GM23338 (cell line): Measurements from ENCODE around the gene ILK. TPM values are rescaled to one million over a fixed set of nuclear protein-coding genes. Genes with fewer than 3 reads are reported as not detected.

Source experiments
- ATAC-seq: fragments of 200-7000 bp; cut with Tn5 transposase; 3 replicates; pipeline ENCODE4 v1.9.1; 2020
- DNase-seq: peaks from one replicate; pipeline ENCODE4 v3.0.0-alpha.2; 2015; ENCODE audit warnings: low spot score
- H2AFZ ChIP-seq: fragments of 200-600 bp; sonication (generic); 2 replicates; pipeline ENCODE4 v1.8.0; 2016; ENCODE audit warnings: antibody characterized with exemption, mild to moderate bottlenecking, moderate library complexity
- H3F3A ChIP-seq: fragments of 200-600 bp; sonication (generic); replicated peaks from 2 replicates; pipeline ENCODE4 v1.8.0; 2017; ENCODE audit warnings: antibody characterized with exemption, mixed run types, low read depth
- H3K27ac ChIP-seq: fragments of 200-600 bp; sonication (generic); 2 replicates; pipeline ENCODE4 v1.6.1; 2016; ENCODE audit warnings: low read depth
- H3K27me3 ChIP-seq: fragments of 200-600 bp; sonication (generic); 2 replicates; pipeline ENCODE4 v1.8.0; 2016; ENCODE audit warnings: mild to moderate bottlenecking, mixed run types, moderate library complexity; ENCODE audit not compliant: insufficient read depth
- H3K36me3 ChIP-seq: fragments of 200-600 bp; sonication (generic); 2 replicates; pipeline ENCODE4 v1.8.0; 2016; ENCODE audit warnings: mild to moderate bottlenecking; ENCODE audit not compliant: insufficient read depth
- H3K4me1 ChIP-seq: fragments of 200-600 bp; sonication (generic); 2 replicates; pipeline ENCODE4 v1.8.0; 2016; ENCODE audit warnings: mild to moderate bottlenecking, moderate library complexity; ENCODE audit not compliant: insufficient read depth
- H3K4me2 ChIP-seq: fragments of 200-600 bp; sonication (generic); 2 replicates; pipeline ENCODE4 v1.7.1; 2017; ENCODE audit warnings: mixed run types
- H3K4me3 ChIP-seq: fragments of 200-600 bp; sonication (generic); 2 replicates; pipeline ENCODE4 v1.6.1; 2016; ENCODE audit warnings: mixed run types
- H3K79me2 ChIP-seq: fragments of 200-600 bp; sonication (generic); replicated peaks from 2 replicates; pipeline ENCODE4 v1.8.0; 2017; ENCODE audit warnings: mild to moderate bottlenecking; ENCODE audit not compliant: insufficient read depth
- H3K9me2 ChIP-seq: fragments of 200-600 bp; sonication (generic); 2 replicates; pipeline ENCODE4 v1.8.0; 2017; ENCODE audit not compliant: insufficient read depth
- H4K20me1 ChIP-seq: fragments of 200-600 bp; sonication (generic); replicated peaks from 2 replicates; pipeline ENCODE4 v1.8.0; 2017; ENCODE audit warnings: mild to moderate bottlenecking; ENCODE audit not compliant: insufficient read depth
- H3K27ac Mint-ChIP-seq: 2 replicates; pipeline ENCODE4 v1.8.0; 2020; ENCODE audit warnings: inconsistent platforms, mild to moderate bottlenecking, moderate library complexity, mixed read lengths
- H3K27me3 Mint-ChIP-seq: 3 replicates; pipeline ENCODE4 v1.8.0; 2022; ENCODE audit warnings: low read depth, mild to moderate bottlenecking, moderate library complexity, mixed read lengths, inconsistent platforms; ENCODE audit not compliant: insufficient read depth, poor library complexity
- H3K36me3 Mint-ChIP-seq: 3 replicates; pipeline ENCODE4 v1.8.0; 2021; ENCODE audit warnings: low read depth, mild to moderate bottlenecking, inconsistent platforms, moderate library complexity, mixed read lengths
- H3K4me1 Mint-ChIP-seq: 3 replicates; pipeline ENCODE4 v1.8.0; 2020; ENCODE audit warnings: mild to moderate bottlenecking, inconsistent platforms, mixed read lengths
- H3K4me3 Mint-ChIP-seq: 3 replicates; pipeline ENCODE4 v1.8.0; 2021; ENCODE audit warnings: moderate library complexity, mild to moderate bottlenecking, inconsistent platforms, mixed read lengths
- H3K9me3 Mint-ChIP-seq: 3 replicates; pipeline ENCODE4 v1.8.0; 2020; ENCODE audit warnings: moderate library complexity, mild to moderate bottlenecking, inconsistent platforms, mixed read lengths
- CREB1 ChIP-seq: fragments of 250-450 bp; sonication (Bioruptor Pico); IDR thresholded peaks from 2 replicates; pipeline ENCODE4 v1.5.0; 2020; ENCODE audit warnings: low read depth, mild to moderate bottlenecking, moderate library complexity
- CTCF ChIP-seq, 2 experiments: fragments of 200-600 bp in 1 of 2; sonication (generic) in 1 of 2; conservative IDR thresholded peaks; 2 replicates each; pipeline versions ENCODE4 v1.5.1 to v1.6.1; 2016 to 2017; ENCODE audit warnings: antibody characterized with exemption in 2 of 2, low read depth in 2 of 2, mild to moderate bottlenecking in 2 of 2, moderate library complexity in 1 of 2
- EZH2 ChIP-seq: fragments of 200-600 bp; sonication (generic); IDR thresholded peaks from one replicate; pipeline ENCODE4 v1.8.0; 2017; ENCODE audit warnings: antibody characterized with exemption, mild to moderate bottlenecking, low read depth; ENCODE audit not compliant: unreplicated experiment
- EZH2phosphoT487 ChIP-seq: fragments of 200-600 bp; sonication (generic); IDR thresholded peaks from one replicate; pipeline ENCODE4 v1.8.1; 2018; ENCODE audit warnings: antibody characterized with exemption; ENCODE audit not compliant: unreplicated experiment
- JUNB ChIP-seq: IDR thresholded peaks from one replicate; pipeline ENCODE4 v1.6.1; 2016; ENCODE audit warnings: antibody characterized with exemption; ENCODE audit not compliant: unreplicated experiment
- NANOG ChIP-seq: IDR thresholded peaks from 2 replicates; pipeline ENCODE4 v1.6.1; 2016; ENCODE audit warnings: antibody characterized with exemption, borderline replicate concordance
- POLR2AphosphoS5 ChIP-seq: IDR thresholded peaks from 2 replicates; pipeline ENCODE4 v1.6.1; 2016; ENCODE audit warnings: antibody characterized with exemption, low read depth
- STAT1 ChIP-seq: IDR thresholded peaks from one replicate; pipeline ENCODE4 v1.6.1; 2016; ENCODE audit warnings: antibody characterized with exemption; ENCODE audit not compliant: unreplicated experiment
- ZNF114 ChIP-seq: fragments of 250-450 bp; sonication (Bioruptor Pico); IDR thresholded peaks from 2 replicates; pipeline ENCODE4 v1.5.0; 2020; ENCODE audit warnings: mild to moderate bottlenecking, moderate library complexity
- ZNF331 ChIP-seq: fragments of 250-450 bp; sonication (Bioruptor Pico); IDR thresholded peaks from 2 replicates; pipeline ENCODE4 v1.5.0; 2020; ENCODE audit warnings: low read depth, mild to moderate bottlenecking, moderate library complexity
- polyA plus RNA-seq: library from polyadenylated mRNA; unstranded; fragments of >200 nt; fragmentation: Nextera tagmentation; extraction: Ambion mirVana; gene quantifications from 2 replicates; pipeline ENCODE4 v1.2.1, GENCODE V29; 2016
- total RNA-seq: library from RNA; depleted of rRNA; stranded (reverse); fragments of >200 nt; shearing (Covaris generic); gene quantifications from 2 replicates; pipeline ENCODE4 v1.2.3, GENCODE V29; 2014
- TF ChIP-seq, protein P1 (sequence below): IDR thresholded peaks from 2 replicates; pipeline ENCODE4 v1.6.1; 2016; ENCODE audit warnings: antibody characterized with exemption
- TF ChIP-seq, protein P2 (sequence below): fragments of 250-450 bp; sonication (Bioruptor Pico); IDR thresholded peaks from 2 replicates; pipeline ENCODE4 v1.5.0; 2020; ENCODE audit warnings: mild to moderate bottlenecking, moderate library complexity
- TF ChIP-seq, protein P3 (sequence below): IDR thresholded peaks from one replicate; pipeline ENCODE4 v1.6.1; 2018; ENCODE audit warnings: antibody characterized with exemption; ENCODE audit not compliant: unreplicated experiment

ILK gene
- total and polyA plus RNA-seq, 2 experiments from 2014 or later = 62.6 to 91.0 TPM

- no peak overlapping the region for H2AFZ ChIP-seq
- Mint-ChIP-seq H3K27me3 (peaks cover 10% of the 10 kb centered on the region), H3K4me1 (peaks cover 5% of the 10 kb centered on the region), H3K27ac (no peak overlapping the region), H3K36me3 (peaks cover 9% of the 10 kb centered on the region), H3K4me3 (no peak overlapping the region; the same call in 2 of the 3 replicates), H3K9me3 (no peaks in the 10 kb centered on the region)
- no peak overlapping the region for H3K27ac ChIP-seq
- peaks cover 19% of the 10 kb centered on the region for H3K4me1 ChIP-seq
- TF ChIP-seq ZNF114 (CRISPR knock-in tag) (no peak), CTCF (conservative IDR thresholded peaks at IDR 0.05; ENCODE audit: low read depth in 2 of 2) (no peak), CREB1 (no peak), STAT1 (no peak), EZH2phosphoT487 (no peak), JUNB (no peak), ZNF331 (CRISPR knock-in tag) (no peak), POLR2AphosphoS5 (no peak), NANOG (no peak), EZH2 (no peak)
- TF ChIP-seq, protein P1, sequence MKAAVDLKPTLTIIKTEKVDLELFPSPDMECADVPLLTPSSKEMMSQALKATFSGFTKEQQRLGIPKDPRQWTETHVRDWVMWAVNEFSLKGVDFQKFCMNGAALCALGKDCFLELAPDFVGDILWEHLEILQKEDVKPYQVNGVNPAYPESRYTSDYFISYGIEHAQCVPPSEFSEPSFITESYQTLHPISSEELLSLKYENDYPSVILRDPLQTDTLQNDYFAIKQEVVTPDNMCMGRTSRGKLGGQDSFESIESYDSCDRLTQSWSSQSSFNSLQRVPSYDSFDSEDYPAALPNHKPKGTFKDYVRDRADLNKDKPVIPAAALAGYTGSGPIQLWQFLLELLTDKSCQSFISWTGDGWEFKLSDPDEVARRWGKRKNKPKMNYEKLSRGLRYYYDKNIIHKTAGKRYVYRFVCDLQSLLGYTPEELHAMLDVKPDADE = no peak
- TF ChIP-seq, protein P2, sequence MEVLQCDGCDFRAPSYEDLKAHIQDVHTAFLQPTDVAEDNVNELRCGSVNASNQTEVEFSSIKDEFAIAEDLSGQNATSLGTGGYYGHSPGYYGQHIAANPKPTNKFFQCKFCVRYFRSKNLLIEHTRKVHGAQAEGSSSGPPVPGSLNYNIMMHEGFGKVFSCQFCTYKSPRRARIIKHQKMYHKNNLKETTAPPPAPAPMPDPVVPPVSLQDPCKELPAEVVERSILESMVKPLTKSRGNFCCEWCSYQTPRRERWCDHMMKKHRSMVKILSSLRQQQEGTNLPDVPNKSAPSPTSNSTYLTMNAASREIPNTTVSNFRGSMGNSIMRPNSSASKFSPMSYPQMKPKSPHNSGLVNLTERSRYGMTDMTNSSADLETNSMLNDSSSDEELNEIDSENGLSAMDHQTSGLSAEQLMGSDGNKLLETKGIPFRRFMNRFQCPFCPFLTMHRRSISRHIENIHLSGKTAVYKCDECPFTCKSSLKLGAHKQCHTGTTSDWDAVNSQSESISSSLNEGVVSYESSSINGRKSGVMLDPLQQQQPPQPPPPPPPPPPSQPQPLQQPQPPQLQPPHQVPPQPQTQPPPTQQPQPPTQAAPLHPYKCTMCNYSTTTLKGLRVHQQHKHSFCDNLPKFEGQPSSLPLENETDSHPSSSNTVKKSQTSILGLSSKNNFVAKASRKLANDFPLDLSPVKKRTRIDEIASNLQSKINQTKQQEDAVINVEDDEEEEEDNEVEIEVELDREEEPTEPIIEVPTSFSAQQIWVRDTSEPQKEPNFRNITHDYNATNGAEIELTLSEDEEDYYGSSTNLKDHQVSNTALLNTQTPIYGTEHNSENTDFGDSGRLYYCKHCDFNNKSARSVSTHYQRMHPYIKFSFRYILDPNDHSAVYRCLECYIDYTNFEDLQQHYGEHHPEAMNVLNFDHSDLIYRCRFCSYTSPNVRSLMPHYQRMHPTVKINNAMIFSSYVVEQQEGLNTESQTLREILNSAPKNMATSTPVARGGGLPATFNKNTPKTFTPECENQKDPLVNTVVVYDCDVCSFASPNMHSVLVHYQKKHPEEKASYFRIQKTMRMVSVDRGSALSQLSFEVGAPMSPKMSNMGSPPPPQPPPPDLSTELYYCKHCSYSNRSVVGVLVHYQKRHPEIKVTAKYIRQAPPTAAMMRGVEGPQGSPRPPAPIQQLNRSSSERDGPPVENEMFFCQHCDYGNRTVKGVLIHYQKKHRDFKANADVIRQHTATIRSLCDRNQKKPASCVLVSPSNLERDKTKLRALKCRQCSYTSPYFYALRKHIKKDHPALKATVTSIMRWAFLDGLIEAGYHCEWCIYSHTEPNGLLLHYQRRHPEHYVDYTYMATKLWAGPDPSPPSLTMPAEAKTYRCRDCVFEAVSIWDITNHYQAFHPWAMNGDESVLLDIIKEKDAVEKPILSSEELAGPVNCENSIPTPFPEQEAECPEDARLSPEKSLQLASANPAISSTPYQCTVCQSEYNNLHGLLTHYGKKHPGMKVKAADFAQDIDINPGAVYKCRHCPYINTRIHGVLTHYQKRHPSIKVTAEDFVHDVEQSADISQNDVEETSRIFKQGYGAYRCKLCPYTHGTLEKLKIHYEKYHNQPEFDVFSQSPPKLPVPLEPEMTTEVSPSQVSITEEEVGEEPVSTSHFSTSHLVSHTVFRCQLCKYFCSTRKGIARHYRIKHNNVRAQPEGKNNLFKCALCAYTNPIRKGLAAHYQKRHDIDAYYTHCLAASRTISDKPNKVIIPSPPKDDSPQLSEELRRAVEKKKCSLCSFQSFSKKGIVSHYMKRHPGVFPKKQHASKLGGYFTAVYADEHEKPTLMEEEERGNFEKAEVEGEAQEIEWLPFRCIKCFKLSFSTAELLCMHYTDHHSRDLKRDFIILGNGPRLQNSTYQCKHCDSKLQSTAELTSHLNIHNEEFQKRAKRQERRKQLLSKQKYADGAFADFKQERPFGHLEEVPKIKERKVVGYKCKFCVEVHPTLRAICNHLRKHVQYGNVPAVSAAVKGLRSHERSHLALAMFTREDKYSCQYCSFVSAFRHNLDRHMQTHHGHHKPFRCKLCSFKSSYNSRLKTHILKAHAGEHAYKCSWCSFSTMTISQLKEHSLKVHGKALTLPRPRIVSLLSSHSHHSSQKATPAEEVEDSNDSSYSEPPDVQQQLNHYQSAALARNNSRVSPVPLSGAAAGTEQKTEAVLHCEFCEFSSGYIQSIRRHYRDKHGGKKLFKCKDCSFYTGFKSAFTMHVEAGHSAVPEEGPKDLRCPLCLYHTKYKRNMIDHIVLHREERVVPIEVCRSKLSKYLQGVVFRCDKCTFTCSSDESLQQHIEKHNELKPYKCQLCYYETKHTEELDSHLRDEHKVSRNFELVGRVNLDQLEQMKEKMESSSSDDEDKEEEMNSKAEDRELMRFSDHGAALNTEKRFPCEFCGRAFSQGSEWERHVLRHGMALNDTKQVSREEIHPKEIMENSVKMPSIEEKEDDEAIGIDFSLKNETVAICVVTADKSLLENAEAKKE = no peak
- TF ChIP-seq, protein P3, sequence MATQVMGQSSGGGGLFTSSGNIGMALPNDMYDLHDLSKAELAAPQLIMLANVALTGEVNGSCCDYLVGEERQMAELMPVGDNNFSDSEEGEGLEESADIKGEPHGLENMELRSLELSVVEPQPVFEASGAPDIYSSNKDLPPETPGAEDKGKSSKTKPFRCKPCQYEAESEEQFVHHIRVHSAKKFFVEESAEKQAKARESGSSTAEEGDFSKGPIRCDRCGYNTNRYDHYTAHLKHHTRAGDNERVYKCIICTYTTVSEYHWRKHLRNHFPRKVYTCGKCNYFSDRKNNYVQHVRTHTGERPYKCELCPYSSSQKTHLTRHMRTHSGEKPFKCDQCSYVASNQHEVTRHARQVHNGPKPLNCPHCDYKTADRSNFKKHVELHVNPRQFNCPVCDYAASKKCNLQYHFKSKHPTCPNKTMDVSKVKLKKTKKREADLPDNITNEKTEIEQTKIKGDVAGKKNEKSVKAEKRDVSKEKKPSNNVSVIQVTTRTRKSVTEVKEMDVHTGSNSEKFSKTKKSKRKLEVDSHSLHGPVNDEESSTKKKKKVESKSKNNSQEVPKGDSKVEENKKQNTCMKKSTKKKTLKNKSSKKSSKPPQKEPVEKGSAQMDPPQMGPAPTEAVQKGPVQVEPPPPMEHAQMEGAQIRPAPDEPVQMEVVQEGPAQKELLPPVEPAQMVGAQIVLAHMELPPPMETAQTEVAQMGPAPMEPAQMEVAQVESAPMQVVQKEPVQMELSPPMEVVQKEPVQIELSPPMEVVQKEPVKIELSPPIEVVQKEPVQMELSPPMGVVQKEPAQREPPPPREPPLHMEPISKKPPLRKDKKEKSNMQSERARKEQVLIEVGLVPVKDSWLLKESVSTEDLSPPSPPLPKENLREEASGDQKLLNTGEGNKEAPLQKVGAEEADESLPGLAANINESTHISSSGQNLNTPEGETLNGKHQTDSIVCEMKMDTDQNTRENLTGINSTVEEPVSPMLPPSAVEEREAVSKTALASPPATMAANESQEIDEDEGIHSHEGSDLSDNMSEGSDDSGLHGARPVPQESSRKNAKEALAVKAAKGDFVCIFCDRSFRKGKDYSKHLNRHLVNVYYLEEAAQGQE = no peak
- H3K27me3 ChIP-seq = no peaks in the 10 kb centered on the region
- H4K20me1 ChIP-seq = no peaks in the 10 kb centered on the region; the same call in 1 of the 2 replicates
- H3K36me3 ChIP-seq = peaks cover 2% of the 10 kb centered on the region; the same call in 1 of the 2 replicates
- H3K4me2 ChIP-seq = no peak overlapping the region
- no peak for ATAC-seq
- DNase-seq = no peak
- no peak overlapping the region for H3K4me3 ChIP-seq
- H3K79me2 ChIP-seq = peaks cover 15% of the 10 kb centered on the region
- no peaks in the 10 kb centered on the region for H3K9me2 ChIP-seq
- H3F3A ChIP-seq = no peaks in the 10 kb centered on the region; the same call in 1 of the 2 replicates
These were observed 12.5 kb downstream of the ILK start for GRCh38 chr11:6615882-6616585.
